GM10266 (cell line): ENCODE data around the gene EDC4.
A peak's percentile ranks its signal among the peaks of the same experiment; 100 is the strongest.
"Not testable (repeated sequence)": the region's sequence is repeated elsewhere in the genome, so short reads cannot be mapped to it uniquely, and the experiment has no call there.

Experiments
- DNase-seq: peaks from one replicate; pipeline ENCODE4 v3.0.0; 2012; ENCODE audit errors: extremely low spot score
- TF ChIP-seq, protein P1 (sequence below): IDR thresholded peaks from 2 replicates; pipeline ENCODE4 v1.5.1; 2012; ENCODE audit warnings: mild to moderate bottlenecking, low read depth; ENCODE audit not compliant: control insufficient read depth, insufficient read depth; ENCODE audit errors: missing control alignments

Gene EDC4

DNA sequence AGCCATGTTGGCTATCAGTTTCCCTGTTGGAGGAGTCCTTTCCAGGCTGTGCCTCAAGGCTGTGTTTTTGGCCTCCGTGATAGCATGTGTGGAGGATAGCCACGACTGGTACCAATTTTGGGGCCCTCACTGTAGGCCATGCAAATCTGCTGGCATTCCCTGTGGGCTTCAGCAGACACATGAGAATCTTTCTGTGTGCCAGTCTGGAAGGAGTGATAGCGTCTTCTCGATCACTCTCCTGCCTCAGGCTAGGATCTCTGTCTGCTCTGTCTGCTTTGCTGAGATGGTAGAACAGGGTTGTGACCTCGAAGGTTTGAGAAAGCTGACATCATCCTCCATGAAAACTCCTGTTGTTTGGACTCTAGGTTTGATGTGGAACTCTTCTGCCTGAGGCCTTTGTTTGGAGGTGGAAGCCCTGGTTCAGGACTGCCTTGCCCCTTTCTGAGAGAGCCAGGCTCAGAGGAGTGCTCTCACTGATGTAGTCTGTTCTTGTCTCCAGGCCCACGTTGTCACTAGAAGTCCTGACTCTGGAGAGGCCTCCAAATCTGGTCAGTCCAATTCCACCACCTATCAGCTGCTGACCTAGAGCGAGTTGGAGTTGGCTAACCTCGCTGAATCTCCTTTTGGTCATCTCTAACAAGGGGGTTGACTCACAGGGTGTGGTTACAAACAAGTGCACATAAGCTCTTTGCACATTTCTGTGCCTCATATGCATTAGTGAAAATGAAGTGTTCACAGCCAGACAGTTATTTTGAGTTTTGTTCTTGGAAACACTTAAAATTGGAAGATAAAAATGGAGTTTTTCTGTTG is 12.1 kb upstream of the EDC4 start:
- no peak for DNase-seq
- TF ChIP-seq, protein P1, sequence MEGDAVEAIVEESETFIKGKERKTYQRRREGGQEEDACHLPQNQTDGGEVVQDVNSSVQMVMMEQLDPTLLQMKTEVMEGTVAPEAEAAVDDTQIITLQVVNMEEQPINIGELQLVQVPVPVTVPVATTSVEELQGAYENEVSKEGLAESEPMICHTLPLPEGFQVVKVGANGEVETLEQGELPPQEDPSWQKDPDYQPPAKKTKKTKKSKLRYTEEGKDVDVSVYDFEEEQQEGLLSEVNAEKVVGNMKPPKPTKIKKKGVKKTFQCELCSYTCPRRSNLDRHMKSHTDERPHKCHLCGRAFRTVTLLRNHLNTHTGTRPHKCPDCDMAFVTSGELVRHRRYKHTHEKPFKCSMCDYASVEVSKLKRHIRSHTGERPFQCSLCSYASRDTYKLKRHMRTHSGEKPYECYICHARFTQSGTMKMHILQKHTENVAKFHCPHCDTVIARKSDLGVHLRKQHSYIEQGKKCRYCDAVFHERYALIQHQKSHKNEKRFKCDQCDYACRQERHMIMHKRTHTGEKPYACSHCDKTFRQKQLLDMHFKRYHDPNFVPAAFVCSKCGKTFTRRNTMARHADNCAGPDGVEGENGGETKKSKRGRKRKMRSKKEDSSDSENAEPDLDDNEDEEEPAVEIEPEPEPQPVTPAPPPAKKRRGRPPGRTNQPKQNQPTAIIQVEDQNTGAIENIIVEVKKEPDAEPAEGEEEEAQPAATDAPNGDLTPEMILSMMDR = no peak

DNA sequence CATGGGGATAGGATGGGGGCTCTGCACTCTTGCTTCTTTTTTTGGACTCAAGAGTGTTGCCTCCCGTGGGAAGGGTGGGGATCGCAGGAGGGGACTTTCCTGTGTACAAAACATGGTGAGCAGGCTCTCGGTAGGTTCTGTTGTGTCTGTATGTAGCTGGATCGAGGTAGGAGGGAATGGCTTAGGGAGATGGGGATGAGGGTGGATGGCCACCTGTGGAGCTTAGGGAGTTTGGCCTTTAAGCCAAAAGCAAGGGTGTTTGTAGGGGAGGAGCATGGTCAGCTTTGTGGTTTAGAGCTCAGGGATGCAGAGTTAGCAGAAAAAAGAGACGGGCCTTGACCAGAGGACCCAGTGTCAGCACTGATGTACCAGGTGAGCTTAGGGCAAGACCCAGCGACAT is 11.0 kb upstream of the EDC4 start:
- TF ChIP-seq, protein P1 = no peak
- no peak for DNase-seq

DNA sequence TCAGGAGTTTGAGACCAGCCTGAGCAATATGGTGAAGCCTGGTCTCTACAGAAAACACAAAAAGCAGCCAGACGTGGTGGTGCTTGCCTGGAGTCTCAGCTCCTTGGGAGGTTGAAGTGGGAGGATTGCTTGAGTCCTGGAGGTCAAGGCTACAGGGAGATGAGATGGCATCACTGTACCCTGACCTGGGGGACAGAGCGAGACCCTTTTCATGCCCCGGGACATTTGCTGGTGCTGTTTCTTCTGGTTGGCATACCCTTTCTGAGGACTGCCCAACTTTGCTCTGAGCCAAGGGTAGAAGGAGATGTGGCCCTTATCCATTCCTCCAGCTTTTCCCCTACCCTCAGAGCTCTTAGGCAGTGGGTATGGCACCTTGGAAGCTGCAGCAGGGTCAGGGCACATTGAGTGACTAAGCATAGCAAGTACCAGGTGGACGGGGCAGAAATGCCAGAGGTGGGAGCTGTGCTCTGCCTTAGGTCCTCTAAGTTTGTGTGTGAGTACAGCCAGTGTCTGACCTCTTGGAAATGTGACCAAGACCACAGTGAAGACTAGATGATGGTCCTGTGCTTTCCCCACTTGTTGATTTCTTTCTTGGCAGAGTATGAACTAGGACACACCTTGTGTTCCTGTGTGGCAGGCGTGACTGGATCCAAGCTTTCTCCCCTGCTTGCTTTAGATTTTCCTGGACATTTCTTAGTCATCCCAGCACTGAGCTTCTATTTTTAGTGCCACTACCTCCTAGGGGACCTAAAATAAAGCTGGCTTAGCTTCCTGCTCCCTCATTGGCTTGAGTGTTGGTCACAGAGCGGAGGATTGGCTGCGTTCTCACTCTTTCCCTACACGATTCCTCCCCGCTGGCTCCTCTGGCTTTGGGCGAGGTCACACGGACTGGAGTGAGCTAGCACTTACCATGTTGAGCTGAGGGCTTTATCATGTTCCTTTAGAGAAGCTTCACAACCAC is 9.9 kb upstream of the EDC4 start:
- DNase-seq = no peak

DNA sequence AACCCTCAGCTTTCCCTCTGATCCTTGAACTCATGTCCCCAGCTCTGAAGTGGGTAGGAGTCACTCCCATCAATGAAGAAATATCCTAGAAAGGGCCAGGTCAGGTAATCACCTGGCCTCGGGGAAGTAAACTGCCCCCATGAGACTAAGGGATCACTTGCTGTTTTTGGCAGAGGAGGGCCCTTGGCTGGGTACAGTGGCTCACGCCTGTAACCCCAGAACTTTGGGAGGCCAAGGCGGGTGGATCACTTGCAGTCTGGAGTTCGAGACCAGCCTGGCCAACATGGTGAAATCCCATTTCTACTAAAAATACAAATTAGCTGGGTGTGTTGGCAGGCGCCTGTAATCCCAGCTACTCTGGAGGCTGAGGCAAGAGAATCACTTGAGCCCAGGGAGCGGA is 8.8 kb upstream of the EDC4 start:
- not testable (repeated sequence) for DNase-seq

More for the DNA sequence above, 9.9 kb upstream of the EDC4 start:
- TF ChIP-seq, protein P1 = no peak

DNA sequence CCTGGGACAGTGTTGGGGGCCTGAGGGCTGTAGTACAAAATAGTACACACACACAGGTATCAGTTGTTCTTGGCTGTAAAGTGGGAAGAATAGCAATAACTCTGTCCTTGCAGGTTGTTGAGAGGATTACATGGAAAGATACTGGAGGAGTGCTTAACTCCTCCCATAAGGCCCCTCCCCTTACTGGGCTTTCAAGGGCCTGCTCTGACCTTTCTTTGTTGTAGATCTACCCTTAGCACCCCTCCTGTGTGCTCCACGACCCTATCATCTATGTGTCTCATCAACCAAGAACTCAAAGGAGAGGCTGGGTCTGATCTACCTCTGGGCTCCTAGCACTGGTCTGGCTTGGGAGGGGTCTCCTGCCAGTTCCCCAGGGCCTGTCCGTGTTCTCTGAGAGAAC is 8.3 kb upstream of the EDC4 start:
- DNase-seq = no peak
- TF ChIP-seq, protein P1 = no peak

DNA sequence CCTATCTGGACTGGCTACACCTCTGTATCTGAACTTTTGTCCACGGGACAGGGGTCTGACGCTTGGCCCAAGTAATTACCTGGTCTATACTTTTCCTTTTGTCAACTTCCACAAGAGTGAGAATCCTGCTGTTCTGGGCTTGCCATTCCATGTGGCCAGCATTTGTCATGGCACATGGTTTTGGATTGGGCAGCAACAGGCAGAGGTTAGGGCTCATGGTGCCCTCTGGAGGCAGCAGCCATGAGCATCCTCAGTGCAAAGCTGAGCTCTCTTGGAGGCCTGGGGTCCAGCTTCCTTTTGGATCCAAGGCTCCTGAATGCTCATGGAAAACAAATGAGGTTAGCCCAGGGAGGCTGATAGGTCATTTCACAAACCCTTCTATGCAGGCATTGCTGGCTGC is 7.5 kb upstream of the EDC4 start:
- TF ChIP-seq, protein P1 = peak; percentile 63
- no peak for DNase-seq

DNA sequence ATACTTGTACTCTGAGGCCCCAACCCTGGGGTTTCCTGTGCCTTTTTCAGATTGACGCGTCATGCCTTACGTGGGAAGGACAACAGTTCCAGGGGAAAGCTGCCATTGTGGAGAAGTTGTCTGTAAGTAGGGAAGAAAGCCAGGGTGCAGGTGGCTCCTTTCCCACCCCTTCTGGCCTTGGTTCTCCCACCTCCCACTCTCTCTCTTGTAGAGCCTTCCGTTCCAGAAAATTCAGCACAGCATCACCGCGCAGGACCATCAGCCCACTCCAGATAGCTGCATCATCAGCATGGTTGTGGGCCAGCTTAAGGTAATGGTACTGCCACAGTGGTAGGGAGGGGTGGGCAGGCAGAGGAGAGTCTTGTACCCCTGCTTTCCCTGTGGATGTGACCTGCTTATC is 4.6 kb upstream of the EDC4 start:
- DNase-seq = no peak
- TF ChIP-seq, protein P1 = no peak
